ENCODE measurements around the gene TNF.
"Not testable (repeated sequence)": the region's sequence is repeated elsewhere in the genome, so short reads cannot be mapped to it uniquely, and the experiment has no call there.

TNF gene

DNA sequence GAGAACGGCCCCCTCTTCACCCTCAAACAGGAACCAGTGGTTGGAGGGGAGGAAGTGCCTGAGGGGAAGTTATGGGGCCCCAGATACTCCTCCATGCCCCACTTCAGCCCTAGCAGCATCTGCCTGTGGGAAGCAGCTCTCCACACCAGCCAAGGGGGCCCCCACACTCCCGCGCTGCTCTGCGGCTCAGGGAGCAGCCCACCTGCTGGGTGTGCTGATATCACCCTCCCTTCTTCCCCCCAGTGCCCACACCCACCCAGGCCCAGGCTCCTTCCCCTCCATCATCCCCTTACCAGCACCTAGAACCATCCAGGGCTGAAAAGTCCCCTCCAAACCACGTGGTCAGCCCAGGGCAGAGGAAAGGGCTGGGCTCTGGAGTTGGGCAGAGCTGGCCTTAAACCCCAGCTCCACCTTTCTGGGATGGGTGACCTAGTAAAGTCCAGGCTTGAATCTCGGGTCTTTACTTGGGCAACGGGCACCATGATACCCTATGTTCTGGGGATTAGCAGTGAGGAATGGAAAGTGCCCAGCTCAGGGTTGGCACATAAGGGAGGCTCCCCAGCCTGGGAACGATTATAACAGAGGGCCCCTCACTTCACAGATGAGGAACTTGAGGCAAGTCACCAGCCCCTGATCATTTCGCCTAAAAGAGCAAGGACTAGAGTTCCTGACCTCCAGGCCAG lies 11.4 kb downstream of the TNF start:
- DNase-seq = peak in 14 of 56 donors; percentile 2 to 48 (median 12)

DNA sequence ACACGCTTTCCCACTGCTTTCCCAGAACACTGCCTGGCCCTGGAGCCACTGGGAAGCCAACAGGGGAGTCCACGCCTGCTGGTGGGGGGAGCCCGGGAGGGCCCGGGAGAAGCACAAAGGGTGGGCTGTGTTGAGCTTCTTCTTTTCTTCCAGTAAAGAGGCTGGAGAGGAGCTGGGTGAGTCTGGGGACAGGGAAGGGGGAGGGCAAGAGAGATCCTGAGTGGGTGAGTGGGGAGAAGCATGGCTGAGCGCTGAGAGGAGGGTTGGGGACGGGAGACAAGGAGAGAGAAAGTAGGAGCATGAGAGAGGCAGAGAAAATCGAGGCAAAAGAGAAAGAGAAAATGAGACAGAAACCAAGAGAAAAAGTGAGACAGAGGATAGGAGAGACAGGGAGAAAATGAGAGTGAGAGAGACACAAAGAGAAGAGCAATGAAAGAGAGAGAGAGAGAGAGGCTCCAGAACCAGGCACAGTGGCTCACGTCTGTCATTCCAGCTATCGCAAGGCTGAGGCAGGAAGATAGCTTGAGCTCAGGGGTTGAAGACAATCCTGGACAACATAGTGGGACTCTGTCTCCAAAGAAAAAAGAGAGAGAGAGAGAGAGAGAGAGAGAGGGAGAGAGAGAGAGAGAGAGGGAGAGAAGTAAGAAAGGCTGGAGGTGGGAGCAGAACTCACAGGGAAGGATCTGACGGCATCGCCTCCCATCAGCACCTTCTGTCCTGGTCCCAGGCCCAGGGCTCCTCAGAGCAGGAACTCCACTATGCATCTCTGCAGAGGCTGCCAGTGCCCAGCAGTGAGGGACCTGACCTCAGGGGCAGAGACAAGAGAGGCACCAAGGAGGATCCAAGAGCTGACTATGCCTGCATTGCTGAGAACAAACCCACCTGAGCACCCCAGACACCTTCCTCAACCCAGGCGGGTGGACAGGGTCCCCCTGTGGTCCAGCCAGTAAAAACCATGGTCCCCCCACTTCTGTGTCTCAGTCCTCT lies 12.7 kb downstream of the TNF start:
- DNase-seq = peak in 1 of 56 donors; percentile 10

DNA sequence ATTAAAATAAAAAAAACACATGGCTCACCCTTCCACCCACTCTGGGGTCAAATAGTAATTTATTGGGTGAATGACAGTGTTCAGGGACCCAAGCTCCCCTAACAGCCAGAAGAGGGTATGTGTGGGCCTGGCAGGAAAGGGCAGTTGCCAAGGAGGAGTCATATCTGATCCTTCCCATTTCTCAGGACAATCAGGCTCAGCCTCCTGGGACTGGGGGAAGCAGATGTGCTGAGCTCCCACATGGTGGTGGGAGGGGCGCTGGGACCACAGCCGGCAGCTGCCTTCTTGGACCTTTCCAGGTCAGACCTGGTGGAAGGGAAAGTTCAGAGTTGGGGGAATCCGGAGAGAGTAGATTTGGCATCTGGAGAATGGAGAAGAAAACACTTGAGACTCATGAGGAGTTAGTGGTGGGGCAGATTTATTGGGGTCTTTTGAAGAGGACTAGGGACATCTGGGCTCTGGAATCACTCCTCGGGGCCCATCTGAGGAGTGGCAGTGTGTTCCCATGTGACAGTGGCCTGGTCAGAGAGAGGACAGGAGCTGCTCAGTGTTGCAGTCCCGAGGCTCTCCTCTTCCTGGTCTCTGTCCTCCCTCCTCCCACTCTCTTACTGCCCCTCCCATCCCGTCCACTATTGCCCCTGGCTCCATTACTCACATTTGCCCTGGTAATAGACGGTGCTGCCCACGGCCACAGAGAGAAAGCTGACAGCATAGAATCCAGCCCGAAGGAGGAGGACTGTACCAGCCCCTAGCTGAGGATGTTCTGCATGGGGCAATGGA lies 13.7 kb downstream of the TNF start:
- no peak for DNase-seq

DNA sequence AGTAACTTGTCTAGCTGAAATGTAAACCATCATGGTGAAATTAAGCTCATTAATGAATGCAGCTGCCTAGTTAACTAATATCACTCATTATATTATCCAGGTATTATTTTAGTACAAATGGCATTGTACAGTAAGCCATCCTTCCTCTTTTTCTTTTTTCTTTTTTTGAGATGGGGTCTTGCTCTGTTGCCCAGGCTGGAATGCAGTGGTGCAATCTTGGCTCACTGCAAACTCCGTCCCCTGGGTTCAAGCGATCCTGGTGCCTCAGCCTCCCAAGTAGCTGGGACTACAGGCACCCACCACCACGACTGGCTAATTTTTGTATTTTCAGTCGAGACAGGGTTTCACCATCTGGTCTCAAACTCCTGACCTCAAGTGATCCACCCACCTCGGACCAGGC lies 15.3 kb downstream of the TNF start:
- DNase-seq = not testable (repeated sequence)

DNA sequence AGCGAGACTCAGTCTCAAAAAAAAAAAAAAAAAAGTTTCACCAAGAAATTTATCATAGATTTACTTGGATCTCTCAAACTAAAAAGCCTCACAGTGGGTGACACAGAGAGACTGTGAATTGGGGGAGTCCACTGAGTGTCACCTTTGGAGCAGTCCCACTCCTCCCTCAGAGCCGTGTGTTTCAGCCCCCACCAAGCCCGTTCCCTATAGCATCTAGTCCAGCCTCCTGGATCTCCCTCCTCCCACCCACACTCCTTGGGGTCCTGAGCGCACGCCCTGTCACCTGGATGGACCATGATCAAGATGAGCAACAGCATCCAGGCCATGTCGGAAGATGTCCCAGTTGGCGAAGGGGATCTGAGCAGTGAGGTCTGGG lies 17.0 kb downstream of the TNF start:
- no peak for DNase-seq

DNA sequence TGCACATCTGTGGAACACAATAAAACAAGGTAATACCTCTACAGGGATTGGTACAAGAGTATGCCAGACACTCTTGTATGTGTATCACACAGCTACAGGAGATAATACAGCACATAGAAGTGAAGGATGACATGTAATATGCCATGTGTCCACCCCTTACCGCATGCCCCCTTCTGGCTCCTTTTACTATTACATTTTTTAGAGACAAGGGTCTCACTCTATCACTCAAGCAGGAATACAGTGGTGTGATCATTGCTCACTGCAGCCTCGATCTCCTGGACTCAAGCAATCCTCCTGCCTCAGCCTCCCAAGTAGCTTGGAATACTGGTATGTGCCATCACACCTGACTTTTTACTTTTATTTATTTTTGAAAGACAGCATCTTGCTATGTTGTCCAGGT lies 21.6 kb downstream of the TNF start:
- DNase-seq = no peak

DNA sequence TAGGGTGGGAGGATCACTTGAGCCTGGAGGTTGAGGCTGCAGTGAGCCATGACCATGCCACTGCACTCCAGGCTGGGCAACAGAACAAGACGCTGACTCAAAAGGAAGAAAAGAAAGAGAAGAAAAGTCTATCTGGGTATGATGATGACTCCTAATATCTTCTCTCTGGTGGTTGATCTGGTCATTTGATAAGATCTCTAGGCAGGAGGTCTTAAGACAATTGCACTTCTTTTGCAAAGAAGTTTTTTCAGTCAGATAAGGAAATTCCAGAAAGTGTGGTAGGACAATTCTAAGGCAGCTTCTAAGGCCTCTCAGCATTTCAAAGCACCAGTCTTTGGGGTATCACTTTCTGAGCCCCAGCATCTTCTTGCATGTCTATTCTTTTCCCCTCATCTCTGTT lies 32.0 kb downstream of the TNF start:
- DNase-seq = no peak

DNA sequence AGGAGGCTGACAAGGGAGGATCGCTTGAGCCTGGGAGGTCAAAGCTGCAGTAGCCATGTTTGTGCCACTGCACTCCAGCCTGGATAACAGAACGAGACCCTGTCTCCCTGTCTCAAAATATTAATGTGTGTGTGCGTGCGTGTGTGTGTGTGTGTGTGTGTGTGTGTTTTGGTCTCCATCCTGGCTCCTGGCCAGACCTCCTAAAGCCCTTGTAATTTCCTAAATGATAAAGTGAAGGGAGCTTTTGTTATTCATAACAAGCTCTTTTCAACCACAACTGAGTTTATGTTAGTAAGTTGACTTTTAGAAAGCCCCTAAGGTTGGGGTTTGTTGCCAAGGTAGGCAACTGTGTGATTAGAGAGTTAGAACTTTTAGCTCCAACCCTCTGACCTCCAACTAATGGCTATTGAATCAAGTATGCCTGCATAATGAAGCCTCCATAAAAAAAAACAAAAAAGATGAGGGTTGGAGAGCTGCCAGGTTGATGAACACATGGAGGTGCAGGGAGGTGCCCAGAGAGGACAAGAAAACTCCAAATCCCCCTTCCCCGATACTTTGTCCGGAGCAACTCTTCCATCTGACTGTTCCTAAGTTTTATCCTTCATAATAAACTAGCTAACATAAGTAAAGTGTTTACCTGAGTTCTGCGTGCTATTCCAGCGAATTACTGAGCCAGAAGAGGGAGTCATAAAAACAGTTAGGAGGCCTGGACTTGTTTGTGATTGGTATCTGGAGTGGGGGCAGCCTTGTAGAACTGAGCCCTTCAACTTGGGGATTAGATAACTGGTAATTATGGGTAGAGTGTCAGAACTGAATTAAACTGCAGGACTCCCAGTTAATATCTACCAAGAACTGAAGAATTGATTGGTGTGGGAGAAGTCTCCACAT lies 34.4 kb downstream of the TNF start:
- no peak for DNase-seq

DNA sequence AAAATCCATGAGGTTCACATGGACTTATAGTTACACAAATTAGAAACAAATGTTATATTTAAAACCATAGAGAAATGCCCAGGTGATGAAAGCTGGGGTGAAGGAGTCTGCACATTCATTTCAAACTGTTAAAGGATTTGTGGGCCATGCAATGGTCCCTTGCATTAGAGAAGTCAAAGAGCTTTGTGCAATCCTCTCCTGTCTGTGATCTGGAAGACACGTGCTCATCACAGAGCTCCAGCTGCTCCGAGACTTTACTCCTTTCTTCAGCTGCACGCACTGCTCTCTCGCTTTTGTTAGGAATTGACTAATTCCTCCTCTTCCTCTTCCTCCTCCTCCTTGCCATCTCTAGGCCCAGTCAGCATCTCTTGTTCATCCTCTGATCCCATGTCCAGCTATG lies 35.6 kb downstream of the TNF start:
- DNase-seq = no peak

DNA sequence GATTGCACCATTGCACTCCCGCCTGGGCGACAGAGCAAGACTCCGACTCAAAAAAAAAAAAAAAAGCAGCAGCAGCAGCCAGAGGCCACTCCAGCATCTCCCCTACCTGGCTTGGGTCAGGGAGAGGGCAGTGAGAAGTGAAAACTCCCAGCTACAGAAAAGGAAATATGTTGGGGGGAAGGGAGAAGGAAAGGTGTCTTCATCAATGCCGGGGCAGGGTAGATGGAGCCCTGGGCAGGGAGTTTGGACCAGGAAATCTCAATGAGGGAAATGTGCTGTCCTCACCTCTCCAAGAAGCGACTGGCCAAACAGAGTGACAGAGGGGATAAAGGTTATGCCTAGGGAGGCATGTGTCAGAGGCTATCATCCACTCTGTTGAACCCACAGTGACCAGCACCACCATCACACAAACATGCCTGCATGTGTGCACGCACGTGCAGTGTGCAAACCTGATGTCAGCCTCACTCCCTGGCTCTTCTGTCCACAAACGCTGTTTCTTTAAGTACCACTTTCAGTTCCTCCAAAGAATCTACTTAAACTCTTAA lies 38.8 kb downstream of the TNF start:
- peak in 3 of 56 donors; percentile 0 to 37 (median 29) for DNase-seq

DNA sequence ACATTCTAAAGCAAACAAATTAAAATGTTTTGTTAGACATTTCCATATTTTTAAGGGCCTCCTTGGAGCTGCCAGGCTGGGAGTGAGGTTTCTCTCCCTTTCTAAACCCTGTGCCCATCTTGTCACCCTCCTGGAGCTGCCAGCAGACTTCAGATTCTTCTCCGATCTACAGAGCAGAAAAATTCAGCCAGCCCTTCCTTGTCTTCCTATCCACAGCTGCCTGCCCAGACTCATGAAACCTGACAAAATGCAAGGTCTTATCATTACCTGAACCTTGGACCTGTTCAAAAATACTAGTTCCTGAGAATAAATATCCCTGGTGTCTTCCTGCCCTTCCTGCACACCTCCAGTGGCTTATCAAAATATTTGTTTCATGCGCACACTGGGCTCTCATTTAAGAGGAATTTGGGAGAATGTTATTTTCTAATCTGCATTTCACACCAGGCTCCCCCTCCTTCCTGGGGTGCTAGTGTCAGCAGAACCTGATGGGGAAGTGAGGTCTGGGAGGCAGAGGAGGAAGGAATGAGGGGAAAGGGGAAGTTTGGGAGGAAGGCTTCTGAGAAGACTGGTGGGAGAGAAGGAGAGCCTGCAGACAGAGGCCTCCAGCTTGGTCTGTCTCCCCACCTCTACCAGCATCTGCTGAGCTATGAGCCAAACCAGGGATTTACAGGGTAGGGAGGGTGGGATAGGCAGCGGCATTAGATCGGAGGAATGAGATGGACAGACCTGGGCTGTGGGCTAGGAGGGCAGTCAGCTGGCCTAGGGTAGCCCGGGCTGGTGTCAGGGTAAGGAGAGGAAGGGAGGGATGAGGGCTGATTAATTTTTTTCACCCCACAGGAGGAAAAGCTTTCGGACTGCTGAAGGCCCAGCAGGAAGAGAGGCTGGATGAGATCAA lies 39.6 kb downstream of the TNF start, which contains the start of gene AIF1:
TSS of gene AIF1 (plus strand) at position 551 of the 895 bp plus-strand sequence. CDS start at position 647, 96 bp downstream.
- peak in 2 of 56 donors; percentile 9 to 21 for DNase-seq

DNA sequence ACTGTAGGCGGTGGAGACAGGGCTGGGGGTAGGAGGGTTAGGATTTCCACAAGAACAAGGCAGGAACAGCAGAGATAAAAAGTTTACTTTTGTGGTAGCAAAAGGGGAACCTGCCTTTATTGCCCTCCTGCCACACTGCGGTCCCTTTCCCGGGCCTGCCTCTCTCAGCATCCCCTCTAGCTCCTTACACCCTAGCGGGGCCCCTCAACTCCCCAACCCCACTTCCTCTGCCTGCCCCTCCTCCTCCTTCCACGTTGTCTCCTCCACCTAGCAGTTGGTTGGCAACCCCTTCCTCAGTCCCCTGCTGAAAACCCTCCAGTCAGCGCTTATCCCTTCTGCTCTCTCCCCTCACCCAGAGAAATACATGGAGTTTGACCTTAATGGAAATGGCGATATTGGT lies 40.4 kb downstream of the TNF start:
- DNase-seq = no peak

DNA sequence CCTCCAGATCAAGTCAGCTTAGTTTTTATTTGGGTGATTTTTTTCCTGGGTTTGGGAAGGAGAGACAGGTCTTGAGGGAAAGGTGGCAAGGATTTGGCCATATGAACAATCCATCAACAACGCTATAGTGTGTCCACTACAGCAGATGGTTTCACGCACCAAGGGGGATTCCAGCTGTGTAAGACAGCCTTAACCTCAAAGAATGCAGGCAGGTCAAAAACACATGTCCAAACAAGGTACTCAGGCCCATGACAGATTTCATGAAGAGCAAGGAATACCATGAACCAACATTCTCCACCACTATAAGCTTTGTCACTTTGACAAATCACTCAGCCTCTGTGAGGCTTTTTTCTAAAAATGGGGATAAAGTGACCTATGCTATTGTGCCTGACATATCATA lies 41.6 kb downstream of the TNF start:
- no peak for DNase-seq

DNA sequence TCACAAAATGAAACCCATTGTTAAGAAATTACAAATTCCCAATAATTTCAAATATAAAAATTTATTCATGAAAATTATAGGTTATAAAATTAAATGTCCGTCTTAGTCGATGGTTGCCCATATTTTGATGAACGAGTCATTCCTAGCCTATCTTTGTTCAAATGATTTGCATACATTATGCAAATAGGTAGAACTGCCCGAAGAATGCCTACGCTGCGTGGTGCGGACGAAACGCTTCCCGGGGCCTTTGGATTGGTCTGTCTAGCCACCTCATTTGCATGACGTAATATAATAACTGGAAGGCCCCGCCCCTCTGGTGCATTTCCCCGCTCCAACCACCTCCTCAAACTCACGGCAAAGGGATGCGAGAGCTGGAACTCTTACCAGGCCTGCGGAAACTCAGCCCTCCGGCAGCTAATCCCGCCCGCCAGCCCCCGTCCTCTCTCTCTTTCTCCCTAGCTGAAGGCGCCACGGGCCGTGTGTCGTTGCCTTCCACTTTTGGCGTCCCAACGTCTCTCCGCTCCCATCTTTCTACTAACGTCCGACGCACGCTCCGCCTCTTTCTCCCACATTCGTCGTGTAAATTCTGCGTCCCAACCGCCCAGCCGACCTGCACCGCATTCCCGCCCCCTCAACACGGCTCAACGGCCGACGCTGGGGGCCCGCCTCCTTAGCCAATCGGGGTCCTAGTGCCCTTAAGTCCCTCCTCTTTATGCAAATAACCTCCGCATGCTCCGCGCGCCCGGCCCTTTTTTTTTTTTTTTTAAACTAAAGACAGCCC lies 44.6 kb downstream of the TNF start:
- DNase-seq = peak; percentile 83 to 99 (median 97)

DNA sequence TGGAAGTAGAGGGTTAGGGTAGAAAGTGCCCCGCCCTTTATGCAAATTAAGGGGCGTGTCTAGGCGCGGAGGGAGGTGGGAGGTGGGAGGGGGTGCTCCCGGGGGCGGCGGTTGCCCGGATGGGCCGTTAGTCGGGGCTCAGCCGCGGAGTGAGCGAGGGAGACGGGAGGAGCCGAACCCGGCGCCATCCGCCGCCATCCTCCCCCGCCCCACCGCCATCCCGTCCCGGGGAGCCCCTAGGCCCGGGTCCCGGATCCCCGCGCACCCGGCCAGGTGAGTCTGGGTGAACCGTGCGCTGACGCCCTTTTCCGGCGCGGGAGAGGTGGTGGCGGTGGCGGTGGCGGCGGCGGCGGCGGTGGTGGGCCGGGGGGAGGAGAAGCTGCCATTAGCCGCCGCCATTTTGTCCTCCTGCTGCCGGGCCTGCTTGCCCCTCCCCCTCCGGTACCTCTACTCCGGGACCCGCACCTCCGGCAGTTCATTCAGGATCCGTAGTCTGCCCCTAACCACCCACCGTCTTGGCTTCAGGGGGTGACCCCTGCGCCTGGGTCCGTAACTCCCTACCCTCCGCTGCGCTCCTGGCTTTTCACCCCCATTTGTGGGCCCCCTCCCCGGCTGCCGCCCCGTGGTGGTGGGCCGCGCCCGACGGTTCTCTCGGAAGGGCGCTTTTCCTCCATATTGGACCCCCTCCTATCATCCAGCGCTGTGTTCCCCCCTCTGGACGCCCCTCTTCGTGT lies 45.4 kb downstream of the TNF start, which contains the start of gene PRRC2A:
TSS of gene PRRC2A (plus strand) at position 130 of the 734 bp plus-strand sequence. CDS start 2,075 bp downstream, outside the sequence.
- peak in 38 of 56 donors; percentile 44 to 99 (median 81) for DNase-seq

DNA sequence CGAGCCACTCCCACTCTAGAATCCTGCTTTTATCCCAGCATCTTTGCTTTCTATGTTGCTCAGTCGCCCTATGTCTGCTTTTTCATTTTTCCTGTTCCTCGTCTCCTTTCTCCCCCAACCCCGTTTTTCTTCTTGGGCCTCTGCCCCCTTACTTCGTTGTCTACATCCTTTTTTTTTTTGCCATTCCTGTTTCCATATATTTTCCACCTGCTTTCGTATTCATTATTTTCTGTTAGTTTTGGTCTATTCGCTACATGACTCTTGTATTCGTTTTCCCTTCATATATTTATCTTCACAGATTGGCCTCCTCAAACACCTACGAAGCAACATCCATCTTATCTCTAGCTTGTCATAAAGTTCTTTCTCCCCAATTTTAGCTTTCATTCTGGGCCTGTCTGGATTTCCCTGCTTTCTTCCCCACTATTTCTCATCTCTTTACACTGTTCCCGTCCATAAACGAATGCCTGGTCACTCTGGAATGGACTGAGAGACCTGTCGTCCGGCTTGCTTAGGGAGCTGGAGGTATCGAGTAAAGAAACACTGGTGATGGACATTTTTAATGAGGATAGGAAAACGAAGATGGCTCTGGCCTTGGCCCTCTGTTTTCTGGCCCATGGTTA lies 46.1 kb downstream of the TNF start:
- no peak for DNase-seq

DNA sequence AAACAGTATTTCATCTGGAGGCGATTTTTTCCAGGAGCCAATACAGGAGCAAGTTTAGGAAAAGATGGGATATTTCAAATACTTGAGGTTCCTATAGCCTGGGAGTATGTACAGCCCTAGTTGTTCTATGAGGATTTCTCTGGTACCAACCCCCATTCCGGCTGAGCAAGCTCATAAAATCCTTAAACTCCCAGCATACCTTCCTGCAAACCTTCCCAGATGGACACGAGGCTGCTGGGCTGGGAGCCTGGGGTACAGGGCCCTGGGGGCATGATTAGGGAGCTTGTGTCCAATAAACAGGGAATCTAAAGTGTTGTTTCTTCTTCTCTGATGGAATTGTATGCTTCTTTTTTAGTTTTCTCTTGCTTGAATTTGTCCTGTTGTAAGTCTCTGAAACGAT lies 46.6 kb downstream of the TNF start:
- no peak for DNase-seq
